ENCODE measurements around the gene AGFG1. TPM values are rescaled to one million over a fixed set of nuclear protein-coding genes. Genes with fewer than 3 reads are reported as not detected.

The AGFG1 gene
- total and polyA plus RNA-seq, 9 donors = 32.7 to 51.9 (median 46.7) TPM

GRCh38 chr2:227460070-227460485, 11.9 kb upstream of the AGFG1 start:
- WGBS (ENCODE audit: insufficient coverage) = 58% methylated on average over 8 of the region's 8 CpGs
- Histone ChIP-seq H3K27me3 (ENCODE audit: control insufficient read depth, insufficient read depth, low read length) (no peaks in the 10 kb centered on the region), H3K9me3 (replicated peaks; ENCODE audit: control insufficient read depth, low read depth, low read length) (no peaks in the 10 kb centered on the region), H3K4me1 (ENCODE audit: control insufficient read depth, insufficient read depth, low read length) (no peaks in the 10 kb centered on the region), H3K27ac (ENCODE audit: low read length) (no peak overlapping the region), H3K4me3 (ENCODE audit: low read length) (no peak overlapping the region), H3K36me3 (ENCODE audit: control insufficient read depth, insufficient read depth, low read length) (no peaks in the 10 kb centered on the region)
- no peak for DNase-seq

GRCh38 chr2:227460833-227461232, 11.1 kb upstream of the AGFG1 start:
- 83% methylated on average over 2 of the region's 3 CpGs for WGBS (ENCODE audit: insufficient coverage)
- Histone ChIP-seq H3K4me1 (ENCODE audit: control insufficient read depth, insufficient read depth, low read length) (no peaks in the 10 kb centered on the region), H3K27me3 (ENCODE audit: control insufficient read depth, insufficient read depth, low read length) (no peaks in the 10 kb centered on the region), H3K9me3 (replicated peaks; ENCODE audit: control insufficient read depth, low read depth, low read length) (no peaks in the 10 kb centered on the region), H3K36me3 (ENCODE audit: control insufficient read depth, insufficient read depth, low read length) (no peaks in the 10 kb centered on the region), H3K4me3 (ENCODE audit: low read length) (no peak overlapping the region), H3K27ac (ENCODE audit: low read length) (no peak overlapping the region)
- no peak for DNase-seq

DNA sequence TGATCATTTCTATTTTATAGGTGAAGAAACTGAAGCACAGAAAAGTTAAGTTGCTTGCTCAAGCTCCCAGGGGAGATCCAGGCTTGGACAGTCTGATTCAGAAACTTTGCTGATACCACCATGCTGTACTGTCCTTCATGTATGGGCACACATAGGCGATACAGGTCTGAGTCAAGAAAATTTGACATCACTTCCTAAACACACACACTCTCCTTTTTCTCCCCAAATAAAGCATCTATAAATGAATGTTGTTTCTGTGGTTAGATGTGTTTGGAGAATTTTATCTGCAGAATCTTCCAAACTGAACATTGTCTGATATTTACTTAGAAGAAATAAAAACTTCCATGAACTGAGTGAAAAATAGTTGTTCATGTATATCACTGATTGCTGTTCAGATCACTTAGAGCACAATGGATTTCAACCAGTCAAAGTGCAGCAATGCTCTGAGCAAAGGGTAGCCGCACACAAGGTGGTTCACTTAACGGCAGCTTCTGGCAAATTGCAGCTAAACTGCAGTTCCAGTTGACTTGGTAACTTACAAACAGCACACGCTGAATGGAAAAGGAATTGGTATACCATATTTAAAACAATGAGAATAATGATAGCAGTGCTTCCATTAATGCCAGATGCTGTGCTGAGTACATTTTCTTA, 10.0 kb upstream of the AGFG1 start:
- H3K36me3 ChIP-seq (ENCODE audit: control insufficient read depth, insufficient read depth, low read length) = no peaks in the 10 kb centered on the region
- no peak overlapping the region for H3K4me3 ChIP-seq (ENCODE audit: low read length)
- no peak for DNase-seq
- H3K27ac ChIP-seq (ENCODE audit: low read length) = no peak overlapping the region
- no peaks in the 10 kb centered on the region for H3K4me1 ChIP-seq (ENCODE audit: control insufficient read depth, insufficient read depth, low read length)
- WGBS (ENCODE audit: insufficient coverage) = 63% methylated on average over 2 of the region's 4 CpGs
- H3K9me3 ChIP-seq (replicated peaks; ENCODE audit: control insufficient read depth, low read depth, low read length) = no peaks in the 10 kb centered on the region
- no peaks in the 10 kb centered on the region for H3K27me3 ChIP-seq (ENCODE audit: control insufficient read depth, insufficient read depth, low read length)

GRCh38 chr2:227462462-227462951, 9.4 kb upstream of the AGFG1 start:
- no peaks in the 10 kb centered on the region for H3K27me3 ChIP-seq (ENCODE audit: control insufficient read depth, insufficient read depth, low read length)
- H3K36me3 ChIP-seq (ENCODE audit: control insufficient read depth, insufficient read depth, low read length) = no peaks in the 10 kb centered on the region
- H3K9me3 ChIP-seq (replicated peaks; ENCODE audit: control insufficient read depth, low read depth, low read length) = no peaks in the 10 kb centered on the region
- no peak overlapping the region for H3K27ac ChIP-seq (ENCODE audit: low read length)
- no peak for DNase-seq
- no peak overlapping the region for H3K4me3 ChIP-seq (ENCODE audit: low read length)
- WGBS (ENCODE audit: insufficient coverage) = 76% methylated on average over 3 of the region's 6 CpGs
- no peaks in the 10 kb centered on the region for H3K4me1 ChIP-seq (ENCODE audit: control insufficient read depth, insufficient read depth, low read length)

DNA sequence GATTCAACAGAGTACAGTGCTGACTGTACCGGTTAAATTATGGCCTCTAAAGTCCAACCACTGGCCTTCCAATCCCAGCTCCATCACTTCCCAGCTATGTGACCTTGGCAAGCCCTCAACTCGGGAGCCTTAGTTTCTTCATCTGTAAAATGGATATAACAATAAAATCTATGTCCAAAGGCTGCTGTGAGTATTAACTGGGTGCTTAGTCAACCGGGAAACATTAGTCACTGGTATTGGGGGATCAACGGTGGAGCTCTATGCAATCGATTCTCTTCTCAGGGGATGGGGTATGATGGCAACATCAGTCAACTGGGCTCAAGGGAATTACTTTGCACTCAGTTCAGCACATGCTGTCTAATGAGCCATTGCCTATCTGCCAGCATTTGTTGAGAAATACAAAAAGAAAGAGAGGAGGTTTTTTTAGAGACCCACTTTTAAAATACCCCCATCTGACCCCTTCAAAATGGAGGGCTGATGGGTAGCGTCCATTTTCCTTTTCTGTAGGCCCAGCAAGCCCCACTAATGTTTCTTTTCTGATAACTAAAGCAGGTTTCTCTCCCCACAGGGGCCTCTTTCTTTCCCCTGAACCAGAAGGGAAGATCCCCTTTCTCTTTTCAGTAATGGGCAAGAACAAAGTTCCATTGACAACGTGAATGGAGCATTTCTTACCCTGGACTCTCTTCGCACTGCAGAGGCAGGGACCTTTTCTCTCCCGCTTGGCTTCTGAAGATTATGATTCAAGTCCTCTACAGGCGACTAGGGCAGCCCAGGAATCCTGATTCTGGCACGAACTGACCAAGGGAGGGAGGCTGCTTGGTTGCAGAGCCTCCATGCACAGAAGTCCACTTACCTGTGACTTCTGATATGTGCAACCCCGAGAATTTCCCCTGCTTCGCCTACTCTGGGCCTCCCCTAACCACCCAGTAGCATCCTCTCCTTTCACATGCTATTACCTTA, 8.7 kb upstream of the AGFG1 start:
- DNase-seq = no peak
- Histone ChIP-seq H3K27me3 (ENCODE audit: control insufficient read depth, insufficient read depth, low read length) (no peaks in the 10 kb centered on the region), H3K9me3 (replicated peaks; ENCODE audit: control insufficient read depth, low read depth, low read length) (no peaks in the 10 kb centered on the region), H3K27ac (ENCODE audit: low read length) (no peak overlapping the region), H3K36me3 (ENCODE audit: control insufficient read depth, insufficient read depth, low read length) (no peaks in the 10 kb centered on the region), H3K4me3 (ENCODE audit: low read length) (no peak overlapping the region), H3K4me1 (ENCODE audit: control insufficient read depth, insufficient read depth, low read length) (no peaks in the 10 kb centered on the region)
- 78% methylated on average over 10 of the region's 13 CpGs for WGBS (ENCODE audit: insufficient coverage)

DNA sequence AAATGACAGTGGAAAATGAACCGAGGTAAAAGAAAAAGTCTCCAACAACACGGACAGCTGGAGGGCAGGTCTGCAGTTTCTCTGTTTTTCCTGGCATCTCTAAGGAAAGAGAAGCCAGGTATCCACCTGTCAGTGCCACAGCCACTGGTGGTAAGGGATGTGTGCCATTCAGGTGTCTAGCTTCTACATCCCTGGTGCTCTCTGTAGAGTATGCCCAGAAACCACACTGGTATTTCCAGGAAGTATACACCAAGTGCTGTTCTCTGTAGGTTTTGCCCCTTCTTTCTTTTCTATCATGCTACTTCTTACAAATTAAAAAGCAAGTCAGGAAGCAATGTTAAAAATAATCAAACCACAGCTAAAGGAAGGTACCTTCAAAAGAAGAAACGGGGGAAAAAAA, 7.6 kb upstream of the AGFG1 start:
- no peaks in the 10 kb centered on the region for H3K27me3 ChIP-seq (ENCODE audit: control insufficient read depth, insufficient read depth, low read length)
- H3K27ac ChIP-seq (ENCODE audit: low read length) = no peak overlapping the region
- WGBS (ENCODE audit: insufficient coverage) = no CpG with 5 or more reads among the region's 3 CpGs
- no peak overlapping the region for H3K4me3 ChIP-seq (ENCODE audit: low read length)
- H3K4me1 ChIP-seq (ENCODE audit: control insufficient read depth, insufficient read depth, low read length) = no peaks in the 10 kb centered on the region
- DNase-seq = no peak
- no peaks in the 10 kb centered on the region for H3K9me3 ChIP-seq (replicated peaks; ENCODE audit: control insufficient read depth, low read depth, low read length)
- H3K36me3 ChIP-seq (ENCODE audit: control insufficient read depth, insufficient read depth, low read length) = no peaks in the 10 kb centered on the region

DNA sequence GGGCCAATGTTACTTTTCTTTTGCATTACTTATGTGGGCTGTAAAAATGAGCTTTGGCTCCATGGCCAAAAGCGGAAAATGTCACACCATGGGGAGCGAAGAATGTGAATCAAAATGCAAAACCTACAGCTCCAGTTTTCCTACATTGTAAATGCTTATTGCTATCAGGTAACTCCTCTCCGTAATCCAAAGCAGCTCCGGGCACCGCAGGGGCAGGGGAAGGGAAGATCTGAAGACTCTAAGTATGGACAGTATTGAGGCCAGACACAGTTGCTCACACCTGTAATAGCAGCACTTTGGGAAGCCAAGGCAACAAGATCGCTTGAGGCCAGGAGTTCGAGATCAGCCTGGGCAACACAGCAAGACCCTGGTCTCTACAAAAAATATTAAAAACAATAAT, 7.1 kb upstream of the AGFG1 start:
- Histone ChIP-seq H3K27ac (ENCODE audit: low read length) (no peak overlapping the region), H3K4me1 (ENCODE audit: control insufficient read depth, insufficient read depth, low read length) (no peaks in the 10 kb centered on the region), H3K27me3 (ENCODE audit: control insufficient read depth, insufficient read depth, low read length) (no peaks in the 10 kb centered on the region), H3K36me3 (ENCODE audit: control insufficient read depth, insufficient read depth, low read length) (no peaks in the 10 kb centered on the region), H3K9me3 (replicated peaks; ENCODE audit: control insufficient read depth, low read depth, low read length) (no peaks in the 10 kb centered on the region), H3K4me3 (ENCODE audit: low read length) (no peak overlapping the region)
- DNase-seq = no peak
- WGBS (ENCODE audit: insufficient coverage) = 80% methylated on average over 1 of the region's 7 CpGs

GRCh38 chr2:227466887-227467600, 4.9 kb upstream of the AGFG1 start:
- no peaks in the 10 kb centered on the region for H3K4me1 ChIP-seq (ENCODE audit: control insufficient read depth, insufficient read depth, low read length)
- DNase-seq = no peak
- 82% methylated on average over 5 of the region's 5 CpGs for WGBS (ENCODE audit: insufficient coverage)
- H3K27ac ChIP-seq (ENCODE audit: low read length) = no peak overlapping the region
- no peaks in the 10 kb centered on the region for H3K27me3 ChIP-seq (ENCODE audit: control insufficient read depth, insufficient read depth, low read length)
- no peaks in the 10 kb centered on the region for H3K9me3 ChIP-seq (replicated peaks; ENCODE audit: control insufficient read depth, low read depth, low read length)
- H3K4me3 ChIP-seq (ENCODE audit: low read length) = no peak overlapping the region
- H3K36me3 ChIP-seq (ENCODE audit: control insufficient read depth, insufficient read depth, low read length) = no peaks in the 10 kb centered on the region

GRCh38 chr2:227471412-227471811, 544 bp upstream of the AGFG1 start:
- no peaks in the 10 kb centered on the region for H3K36me3 ChIP-seq (ENCODE audit: control insufficient read depth, insufficient read depth, low read length)
- H3K9me3 ChIP-seq (replicated peaks; ENCODE audit: control insufficient read depth, low read depth, low read length) = no peaks in the 10 kb centered on the region
- DNase-seq = no peak
- no peak overlapping the region for H3K4me3 ChIP-seq (ENCODE audit: low read length)
- H3K4me1 ChIP-seq (ENCODE audit: control insufficient read depth, insufficient read depth, low read length) = peaks cover 4% of the 10 kb centered on the region
- H3K27ac ChIP-seq (ENCODE audit: low read length) = no peak overlapping the region
- H3K27me3 ChIP-seq (ENCODE audit: control insufficient read depth, insufficient read depth, low read length) = no peaks in the 10 kb centered on the region
- WGBS (ENCODE audit: insufficient coverage) = 69% methylated on average over 2 of the region's 7 CpGs
